ENCODE measurements around the gene KCNE1.
"Not testable (repeated sequence)": the region's sequence is repeated elsewhere in the genome, so short reads cannot be mapped to it uniquely, and the experiment has no call there.

KCNE1 gene

GRCh38 chr21:34423805-34424204 lies 88.2 kb downstream of the KCNE1 start, which contains the start of gene SMIM34:
Gene SMIM34 (minus strand): TSS chr21:34423951. CDS start chr21:34423839, 112 bp downstream.
- not testable (repeated sequence) for DNase-seq (ENCODE audit: low read depth, low spot score)

GRCh38 chr21:34417448-34418077 lies 94.4 kb downstream of the KCNE1 start:
- DNase-seq (ENCODE audit: low read depth, low spot score), result not testable (repeated sequence)

- DNase-seq (ENCODE audit: low read depth, low spot score), result not testable (repeated sequence)
Measured at GRCh38 chr21:34407294-34407693, 104.7 kb downstream of the KCNE1 start.

GRCh38 chr21:34406676-34407075 lies 105.3 kb downstream of the KCNE1 start:
- not testable (repeated sequence) for DNase-seq (ENCODE audit: low read depth, low spot score)

DNA sequence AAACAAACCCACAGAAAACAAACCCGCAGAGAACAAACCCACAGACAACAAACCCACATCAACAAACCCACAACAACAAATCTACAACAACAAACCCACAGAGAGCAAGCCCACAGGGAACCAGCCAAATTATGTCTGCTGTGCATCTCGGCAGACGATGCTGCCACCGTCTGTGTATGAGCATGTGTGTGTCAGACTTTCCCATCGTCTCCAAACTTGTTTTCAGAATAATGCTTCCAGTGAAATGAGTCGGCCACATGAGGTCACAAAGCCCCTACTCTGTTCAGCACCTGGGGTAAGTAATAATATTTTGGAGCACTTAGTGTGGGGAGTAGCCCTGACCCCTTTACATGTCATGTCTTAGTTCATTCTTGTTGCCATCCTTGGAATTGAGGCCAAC lies 105.9 kb downstream of the KCNE1 start:
- not testable (repeated sequence) for DNase-seq (ENCODE audit: low read depth, low spot score)

DNA sequence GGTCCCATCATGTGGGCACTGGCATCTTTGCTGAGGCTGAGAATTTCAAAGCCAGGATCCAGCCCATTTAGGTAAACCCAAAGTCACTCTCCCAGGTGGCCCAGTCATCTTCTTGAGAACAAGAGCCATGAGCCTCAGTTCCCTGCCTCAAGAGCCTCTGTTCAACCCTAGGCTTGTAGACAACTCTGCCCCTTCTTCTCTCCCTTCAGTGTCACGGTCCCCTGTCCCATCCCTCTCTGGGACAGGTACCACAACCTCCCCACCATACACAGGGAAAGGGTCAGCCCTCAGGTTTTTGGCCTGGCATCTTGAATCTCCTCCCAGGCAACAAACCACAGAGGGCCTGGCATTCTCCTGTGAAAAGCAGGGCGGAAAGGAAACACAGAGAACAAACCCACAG lies 106.3 kb downstream of the KCNE1 start:
- DNase-seq (ENCODE audit: low read depth, low spot score), result not testable (repeated sequence)

- DNase-seq (ENCODE audit: low read depth, low spot score), result not testable (repeated sequence)
Measured at GRCh38 chr21:34404742-34405141, 107.3 kb downstream of the KCNE1 start.

DNA sequence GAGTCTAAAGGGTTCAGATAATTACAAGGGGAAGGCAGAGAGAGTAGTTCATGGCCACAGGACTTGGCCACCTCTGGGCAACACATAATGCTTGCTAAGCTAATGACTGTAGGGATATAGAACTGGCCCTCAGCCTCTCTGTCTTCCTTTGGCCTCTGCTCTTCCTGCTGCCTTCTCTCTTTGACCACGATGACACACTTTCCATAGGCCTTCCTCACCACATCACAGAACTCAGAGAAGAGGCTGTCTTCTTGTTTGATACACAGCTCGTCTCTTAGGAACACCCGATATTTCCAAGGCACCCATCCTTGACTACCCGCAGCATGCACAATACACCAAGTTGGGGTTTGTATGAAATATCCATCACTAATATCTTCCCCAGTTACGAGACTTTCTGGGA lies 111.5 kb downstream of the KCNE1 start:
- not testable (repeated sequence) for DNase-seq (ENCODE audit: low read depth, low spot score)

Data from iPS DF 19.7 (cell line).